ENCODE data around the gene POLR3H. TPM values are rescaled to one million over a fixed set of nuclear protein-coding genes. Genes with fewer than 3 reads are reported as not detected.

Gene POLR3H, protein sequence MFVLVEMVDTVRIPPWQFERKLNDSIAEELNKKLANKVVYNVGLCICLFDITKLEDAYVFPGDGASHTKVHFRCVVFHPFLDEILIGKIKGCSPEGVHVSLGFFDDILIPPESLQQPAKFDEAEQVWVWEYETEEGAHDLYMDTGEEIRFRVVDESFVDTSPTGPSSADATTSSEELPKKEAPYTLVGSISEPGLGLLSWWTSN
- 16.7 TPM for total RNA-seq

DNA sequence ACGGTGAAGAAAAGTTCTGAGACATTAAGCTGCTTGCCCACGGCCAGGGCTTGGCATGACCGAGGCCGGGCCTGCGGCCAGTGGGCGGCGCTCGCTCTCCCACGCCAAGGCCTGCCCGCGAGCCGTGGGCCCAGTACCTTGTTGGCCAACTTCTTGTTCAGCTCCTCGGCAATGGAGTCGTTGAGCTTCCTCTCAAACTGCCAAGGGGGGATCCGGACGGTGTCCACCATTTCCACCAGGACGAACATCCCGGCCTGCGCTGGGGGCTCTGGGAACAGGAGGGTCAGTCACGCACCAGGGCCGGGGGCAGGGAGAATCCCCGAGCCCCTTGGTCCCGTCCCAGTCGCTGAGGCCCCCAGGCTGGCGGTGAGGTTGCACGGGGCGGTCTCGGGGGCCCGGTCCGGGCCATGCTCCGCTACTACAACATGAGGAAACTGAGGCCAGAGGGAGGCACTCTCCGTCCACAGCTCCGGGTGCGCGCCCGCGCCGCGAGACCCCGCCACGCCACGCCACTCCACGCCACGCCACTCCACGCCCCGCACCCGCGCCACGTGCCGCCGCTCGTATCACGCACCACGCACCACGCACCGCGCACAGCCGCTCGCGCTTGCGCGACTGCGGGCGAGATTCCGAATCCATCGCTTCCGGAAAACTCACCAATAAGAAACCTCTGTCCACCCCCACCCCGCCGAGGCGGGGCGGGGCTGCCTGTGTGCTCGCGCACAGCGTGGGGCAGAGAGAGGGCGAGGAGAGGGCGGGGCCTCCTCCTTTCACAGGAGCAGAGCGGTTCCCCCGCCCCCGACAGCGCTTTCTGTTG is at the start of gene POLR3H:
Gene POLR3H (minus strand): TSS at position 617 of the 817 bp plus-strand sequence. CDS start 369 bp downstream, at position 248.

DNA sequence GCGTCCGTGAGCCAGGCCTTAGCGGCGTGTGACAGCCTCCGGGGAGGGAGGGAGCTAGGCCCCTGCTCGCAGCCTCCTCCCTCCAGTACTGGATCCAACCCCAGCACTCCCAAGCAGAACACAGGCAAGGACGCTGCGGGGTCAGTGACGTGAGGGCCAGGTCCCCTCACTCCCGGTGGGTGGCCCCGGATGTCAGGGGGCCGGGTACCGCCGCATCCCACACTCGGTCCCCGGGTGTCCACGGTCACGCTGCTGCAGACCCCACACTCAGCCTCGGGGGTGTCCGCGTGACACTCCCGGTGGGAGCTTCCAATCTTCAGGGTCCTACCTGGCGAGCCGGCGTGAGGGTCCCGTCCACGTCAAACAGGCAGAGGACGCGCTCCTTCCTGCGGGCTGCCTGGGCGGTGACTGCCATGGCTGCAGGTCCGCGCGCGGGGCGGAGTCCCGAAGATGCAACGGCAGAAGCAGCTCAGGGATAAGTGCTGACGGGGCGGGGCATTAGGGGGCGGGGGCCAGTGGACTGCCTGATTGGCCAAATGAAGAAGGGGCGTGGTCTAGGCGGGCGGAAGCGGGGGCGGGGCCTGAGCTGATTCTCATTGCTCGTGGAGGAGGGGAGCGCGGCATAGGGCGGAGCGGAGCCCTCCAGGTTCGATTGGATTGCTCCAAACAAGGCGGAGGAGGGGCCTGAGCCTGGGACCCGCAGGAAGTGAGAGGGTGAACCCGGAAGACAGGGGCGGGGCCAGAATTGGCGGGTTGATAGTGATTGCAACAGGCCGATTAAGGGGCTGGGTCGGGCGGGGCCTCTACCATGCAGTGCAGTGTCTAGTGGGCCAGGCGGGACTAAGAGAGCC is 45.3 kb upstream of the POLR3H start, which contains the start of gene PMM1:
Gene PMM1 (minus strand): TSS at position 450 of the 851 bp plus-strand sequence. CDS start 35 bp downstream, at position 415.

Other genes with a start within 250 kb of the POLR3H start
- gene ZC3H7B, start 242.9 kb downstream of the POLR3H start, total RNA-seq = 68.1 TPM
- 15.5 TPM for gene TEF, start 162.5 kb downstream of the POLR3H start, total RNA-seq
- 41.9 TPM for gene TOB2, start 97.7 kb downstream of the POLR3H start, total RNA-seq
- 32.8 TPM for gene PHF5A, start 75.8 kb downstream of the POLR3H start, total RNA-seq
- 138 TPM for gene ACO2, start 75.4 kb downstream of the POLR3H start, total RNA-seq
- 4.4 TPM for gene CSDC2, start 16.5 kb upstream of the POLR3H start, total RNA-seq
- 42.2 TPM for gene PMM1, start 45.4 kb upstream of the POLR3H start, total RNA-seq
- 25.0 TPM for gene DESI1, start 76.6 kb upstream of the POLR3H start, total RNA-seq
- gene XRCC6, start 76.8 kb upstream of the POLR3H start, total RNA-seq = 186 TPM
- 71.9 TPM for gene SNU13, start 144.4 kb upstream of the POLR3H start, total RNA-seq
- gene MEI1, start 155.0 kb upstream of the POLR3H start, total RNA-seq = 3.0 TPM